ENCODE results near the gene ESPNL. TPM values are rescaled to one million over a fixed set of nuclear protein-coding genes. Genes with fewer than 3 reads are reported as not detected.
"Not testable (repeated sequence)": the region's sequence is repeated elsewhere in the genome, so short reads cannot be mapped to it uniquely, and the experiment has no call there.

Gene ESPNL
- total RNA-seq, 2 experiments from 2014 or later = not detected

- H3K27me3 ChIP-seq (ENCODE audit: control insufficient read depth in 1 of 2, insufficient read depth in 2 of 2, low read length in 2 of 2) = no peaks in the 10 kb centered on the region
- no peak overlapping the region for H3K27ac Mint-ChIP-seq
- peaks cover 69% of the 10 kb centered on the region for H3K36me3 Mint-ChIP-seq (ENCODE audit: low read depth)
- DNase-seq (no peak), ATAC-seq (ENCODE audit: poor library complexity) (no peak)
- no peak for TF ChIP-seq CTCF (IDR thresholded peaks at IDR 0.05)
- CTCF ChIA-PET = no interaction called here
- no peak overlapping the region for H3K4me3 Mint-ChIP-seq
- no peak overlapping the region for H3K27ac ChIP-seq (ENCODE audit: low read depth in 1 of 2, low read length in 2 of 2)
- no peak overlapping the region for H3K4me3 ChIP-seq (ENCODE audit: low read length)
- no peaks in the 10 kb centered on the region for H3K9me3 ChIP-seq (ENCODE audit: control insufficient read depth in 1 of 2, insufficient read depth in 1 of 2, low read length in 2 of 2)
- H3K4me1 ChIP-seq (ENCODE audit: insufficient read depth, low read length) = no peaks in the 10 kb centered on the region
- H3K36me3 ChIP-seq (ENCODE audit: insufficient read depth, low read length) = peaks cover 61% of the 10 kb centered on the region
- H3K27me3 Mint-ChIP-seq = peaks cover 7% of the 10 kb centered on the region
- POLR2A ChIA-PET = no interaction called here
- peaks cover 3% of the 10 kb centered on the region for H3K4me1 Mint-ChIP-seq (ENCODE audit: low read depth)
- no peaks in the 10 kb centered on the region for H3K9me3 Mint-ChIP-seq
- intact Hi-C loops (cut with DNase I, micrococcal nuclease) = no loop called here
Observed at GRCh38 chr2:238169708-238170251, 69.6 kb downstream of the ESPNL start.

GRCh38 chr2:238170386-238171071, 70.4 kb downstream of the ESPNL start:
- Mint-ChIP-seq H3K4me1 (ENCODE audit: low read depth) (no peaks in the 10 kb centered on the region), H3K36me3 (ENCODE audit: low read depth) (peaks cover 76% of the 10 kb centered on the region), H3K27ac (no peak overlapping the region), H3K9me3 (no peaks in the 10 kb centered on the region), H3K4me3 (no peak overlapping the region), H3K27me3 (no peaks in the 10 kb centered on the region)
- ATAC-seq (ENCODE audit: poor library complexity) = no peak
- TF ChIP-seq CTCF (IDR thresholded peaks at IDR 0.05) = no peak
- intact Hi-C loops (cut with DNase I, micrococcal nuclease) = no loop called here
- CTCF ChIA-PET = no interaction called here
- DNase-seq = no peak
- H3K4me1 ChIP-seq (ENCODE audit: insufficient read depth, low read length) = no peaks in the 10 kb centered on the region
- H3K36me3 ChIP-seq (ENCODE audit: insufficient read depth, low read length) = peaks cover 68% of the 10 kb centered on the region
- no peaks in the 10 kb centered on the region for H3K27me3 ChIP-seq (ENCODE audit: control insufficient read depth in 1 of 2, insufficient read depth in 2 of 2, low read length in 2 of 2)
- POLR2A ChIA-PET = no interaction called here
- no peaks in the 10 kb centered on the region for H3K9me3 ChIP-seq (ENCODE audit: control insufficient read depth in 1 of 2, insufficient read depth in 1 of 2, low read length in 2 of 2)
- no peak overlapping the region for H3K4me3 ChIP-seq (ENCODE audit: low read length)
- no peak overlapping the region for H3K27ac ChIP-seq (ENCODE audit: low read depth in 1 of 2, low read length in 2 of 2)

GRCh38 chr2:238171072-238171431, 70.9 kb downstream of the ESPNL start:
- H3K9me3 ChIP-seq (ENCODE audit: control insufficient read depth in 1 of 2, insufficient read depth in 1 of 2, low read length in 2 of 2); H3K27ac Mint-ChIP-seq; ATAC-seq (ENCODE audit: poor library complexity); H3K9me3 Mint-ChIP-seq; H3K27ac ChIP-seq (ENCODE audit: low read depth in 1 of 2, low read length in 2 of 2); H3K4me1 Mint-ChIP-seq (ENCODE audit: low read depth); POLR2A ChIA-PET; H3K4me3 Mint-ChIP-seq; H3K4me1 ChIP-seq (ENCODE audit: insufficient read depth, low read length); CTCF ChIA-PET; H3K27me3 Mint-ChIP-seq; DNase-seq; H3K27me3 ChIP-seq (ENCODE audit: control insufficient read depth in 1 of 2, insufficient read depth in 2 of 2, low read length in 2 of 2); H3K4me3 ChIP-seq (ENCODE audit: low read length); intact Hi-C loops (cut with DNase I, micrococcal nuclease): not testable (repeated sequence)
- H3K36me3 ChIP-seq (ENCODE audit: insufficient read depth, low read length) = peaks cover 72% of the 10 kb centered on the region
- peaks cover 81% of the 10 kb centered on the region for H3K36me3 Mint-ChIP-seq (ENCODE audit: low read depth)
